Ovary (tissue), 3 donors: ENCODE measurements around the gene VARS2.

Experiments used
- POLR2A ChIP-seq: fragments of 450-650 bp; IDR thresholded peaks from one replicate; pipeline ENCODE4 v1.6.1; 2017; ENCODE audit warnings: antibody characterized with exemption, mild to moderate bottlenecking, moderate library complexity
- TF ChIP-seq, protein P1 (sequence below), 3 donors: fragments of 450-650 bp in 2 of 3; fragments of 200-600 bp in 1 of 3; IDR thresholded peaks; one replicate each; pipeline versions ENCODE4 v1.5.1 to v1.8.0; 2016 to 2022; ENCODE audit warnings: antibody characterized with exemption in 3 of 3, mild to moderate bottlenecking in 1 of 3
- donor health status: DM: no; HTN: no; CAD: no.

- TF ChIP-seq, protein P1, sequence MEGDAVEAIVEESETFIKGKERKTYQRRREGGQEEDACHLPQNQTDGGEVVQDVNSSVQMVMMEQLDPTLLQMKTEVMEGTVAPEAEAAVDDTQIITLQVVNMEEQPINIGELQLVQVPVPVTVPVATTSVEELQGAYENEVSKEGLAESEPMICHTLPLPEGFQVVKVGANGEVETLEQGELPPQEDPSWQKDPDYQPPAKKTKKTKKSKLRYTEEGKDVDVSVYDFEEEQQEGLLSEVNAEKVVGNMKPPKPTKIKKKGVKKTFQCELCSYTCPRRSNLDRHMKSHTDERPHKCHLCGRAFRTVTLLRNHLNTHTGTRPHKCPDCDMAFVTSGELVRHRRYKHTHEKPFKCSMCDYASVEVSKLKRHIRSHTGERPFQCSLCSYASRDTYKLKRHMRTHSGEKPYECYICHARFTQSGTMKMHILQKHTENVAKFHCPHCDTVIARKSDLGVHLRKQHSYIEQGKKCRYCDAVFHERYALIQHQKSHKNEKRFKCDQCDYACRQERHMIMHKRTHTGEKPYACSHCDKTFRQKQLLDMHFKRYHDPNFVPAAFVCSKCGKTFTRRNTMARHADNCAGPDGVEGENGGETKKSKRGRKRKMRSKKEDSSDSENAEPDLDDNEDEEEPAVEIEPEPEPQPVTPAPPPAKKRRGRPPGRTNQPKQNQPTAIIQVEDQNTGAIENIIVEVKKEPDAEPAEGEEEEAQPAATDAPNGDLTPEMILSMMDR (IDR thresholded peaks at IDR 0.05) = no peak
- TF ChIP-seq POLR2A = no peak
Measured at GRCh38 chr6:30876039-30876730, 37.9 kb upstream of the VARS2 start.
